Measurements from ENCODE around the gene LILRA2. TPM values are rescaled to one million over a fixed set of nuclear protein-coding genes. Genes with fewer than 3 reads are reported as not detected.

LILRA2 gene
- total and polyA plus RNA-seq, 2 of the 8 experiments (the other 6 are each of a cell fraction or from before 2014, with no cell fraction given) = not detected

DNA sequence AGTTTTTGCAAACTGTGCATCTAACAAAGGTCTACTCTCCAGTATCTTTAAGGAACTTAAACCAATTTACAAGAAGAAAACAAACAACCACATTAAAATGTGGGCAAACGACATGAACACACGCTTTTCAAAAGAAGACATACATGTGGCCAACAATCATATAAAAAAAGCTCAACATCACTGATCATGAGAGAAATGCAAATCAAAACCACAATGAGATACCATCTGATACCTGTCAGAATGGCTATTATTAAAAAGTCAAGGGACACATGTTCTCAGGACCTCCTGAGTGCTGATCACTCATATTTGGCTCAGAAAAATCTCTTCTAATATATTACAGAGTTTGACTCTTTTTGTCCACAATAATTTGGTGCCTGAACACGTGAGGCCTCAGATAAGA, 42.5 kb downstream of the LILRA2 start:
- H2AFZ ChIP-seq (ENCODE audit: low read length) = no peak overlapping the region
- TF ChIP-seq SRF (IDR thresholded peaks at IDR 0.05; ENCODE audit: low read depth, low read length) = no peak
- no peak for TF ChIP-seq TAF7 (optimal IDR thresholded peaks at IDR 0.05; ENCODE audit: borderline replicate concordance, low read depth, low read length)
- TF ChIP-seq ZNF274 (IDR thresholded peaks at IDR 0.05; ENCODE audit: borderline replicate concordance, extremely low read depth, low read length) = no peak
- TF ChIP-seq JUND (IDR thresholded peaks at IDR 0.05; ENCODE audit: low read length) = no peak
- TF ChIP-seq SAP30 (IDR thresholded peaks at IDR 0.05; ENCODE audit: insufficient read depth, insufficient replicate concordance, low read length) = no peak
- no peak for TF ChIP-seq HDAC6 (IDR thresholded peaks at IDR 0.05; ENCODE audit: low read depth, low read length)
- TF ChIP-seq BACH1 (IDR thresholded peaks at IDR 0.05; ENCODE audit: low read length) = no peak
- TF ChIP-seq KDM1A (IDR thresholded peaks at IDR 0.05; ENCODE audit: borderline replicate concordance, low read length) = no peak
- TF ChIP-seq RAD21 (IDR thresholded peaks at IDR 0.05 in 1 of 2, conservative IDR thresholded peaks at IDR 0.05 in 1 of 2; ENCODE audit: low read depth in 2 of 2, low read length in 2 of 2) = no peak
- TF ChIP-seq, protein P1, sequence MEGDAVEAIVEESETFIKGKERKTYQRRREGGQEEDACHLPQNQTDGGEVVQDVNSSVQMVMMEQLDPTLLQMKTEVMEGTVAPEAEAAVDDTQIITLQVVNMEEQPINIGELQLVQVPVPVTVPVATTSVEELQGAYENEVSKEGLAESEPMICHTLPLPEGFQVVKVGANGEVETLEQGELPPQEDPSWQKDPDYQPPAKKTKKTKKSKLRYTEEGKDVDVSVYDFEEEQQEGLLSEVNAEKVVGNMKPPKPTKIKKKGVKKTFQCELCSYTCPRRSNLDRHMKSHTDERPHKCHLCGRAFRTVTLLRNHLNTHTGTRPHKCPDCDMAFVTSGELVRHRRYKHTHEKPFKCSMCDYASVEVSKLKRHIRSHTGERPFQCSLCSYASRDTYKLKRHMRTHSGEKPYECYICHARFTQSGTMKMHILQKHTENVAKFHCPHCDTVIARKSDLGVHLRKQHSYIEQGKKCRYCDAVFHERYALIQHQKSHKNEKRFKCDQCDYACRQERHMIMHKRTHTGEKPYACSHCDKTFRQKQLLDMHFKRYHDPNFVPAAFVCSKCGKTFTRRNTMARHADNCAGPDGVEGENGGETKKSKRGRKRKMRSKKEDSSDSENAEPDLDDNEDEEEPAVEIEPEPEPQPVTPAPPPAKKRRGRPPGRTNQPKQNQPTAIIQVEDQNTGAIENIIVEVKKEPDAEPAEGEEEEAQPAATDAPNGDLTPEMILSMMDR (IDR thresholded peaks at IDR 0.05; ENCODE audit: control extremely low read depth in 1 of 3, insufficient read depth in 1 of 3, low read depth in 1 of 3, low read length in 3 of 3) = no peak
- no peak for TF ChIP-seq EGR1 (IDR thresholded peaks at IDR 0.05; ENCODE audit: borderline replicate concordance, low read depth, low read length)
- TF ChIP-seq GTF2F1 (IDR thresholded peaks at IDR 0.05; ENCODE audit: borderline replicate concordance, low read depth, low read length) = no peak
- no peak overlapping the region for H2BK12ac ChIP-seq (ENCODE audit: low read depth, low read length)
- no peaks in the 10 kb centered on the region for H3K27me3 ChIP-seq (replicated peaks in 1 of 4; ENCODE audit: control insufficient read depth in 3 of 4, extremely low read depth in 1 of 4, insufficient read depth in 3 of 4, low read length in 3 of 4)
- no peak overlapping the region for H4K8ac ChIP-seq (ENCODE audit: extremely low read depth, insufficient read depth, low read length)
- no peak overlapping the region for H3K18ac ChIP-seq (ENCODE audit: extremely low read depth, low read length)
- no peak overlapping the region for H2BK5ac ChIP-seq (ENCODE audit: low read depth, low read length)
- ChIA-PET POLR2A (ENCODE audit: partially characterized antibody) (no interaction called here), CTCF (ENCODE audit: partially characterized antibody) (interaction anchor here (0.6 to 0.7 kb wide), 3 partner anchors 11 to 1024 kb away, joined by 3 read pairs; no protein-coding TSS in a partner anchor)
- no peak overlapping the region for H3K23ac ChIP-seq (ENCODE audit: insufficient read length)
- H2BK20ac ChIP-seq (ENCODE audit: low read length) = no peak overlapping the region
- no peak overlapping the region for H3K4me3 ChIP-seq (ENCODE audit: extremely low read depth in 1 of 4, insufficient read depth in 2 of 4, low read depth in 3 of 4, low read length in 4 of 4)
- no peaks in the 10 kb centered on the region for H3K79me1 ChIP-seq (ENCODE audit: low read depth, low read length)
- no peak overlapping the region for H3K4ac ChIP-seq (replicated peaks; ENCODE audit: insufficient read length, low read depth, low read length)
- no peak overlapping the region for H2BK120ac ChIP-seq (replicated peaks; ENCODE audit: low read depth, low read length)
- DNase-seq (ENCODE audit: low read depth in 1 of 2, low spot score in 2 of 2) (no peak), FAIRE-seq (no peak)
- no peaks in the 10 kb centered on the region for H3K23me2 ChIP-seq (ENCODE audit: low read depth, low read length)
- no peak overlapping the region for H3K56ac ChIP-seq (replicated peaks; ENCODE audit: insufficient read length, low read depth, low read length)
- no peak overlapping the region for H4K5ac ChIP-seq (ENCODE audit: insufficient read length, low read depth, low read length)
- H4K91ac ChIP-seq (replicated peaks; ENCODE audit: insufficient read length, low read length) = no peak overlapping the region
- H3K9me3 ChIP-seq (ENCODE audit: insufficient read depth in 2 of 2, low read depth in 1 of 2, low read length in 1 of 2) = peaks cover 28 to 50% of the 10 kb centered on the region in 2 experiments
- H3K27ac ChIP-seq (ENCODE audit: low read depth, low read length) = no peak overlapping the region
- no peaks in the 10 kb centered on the region for H4K20me1 ChIP-seq (replicated peaks in 1 of 2; ENCODE audit: control insufficient read depth in 1 of 2, insufficient read depth in 2 of 2, low read length in 2 of 2)
- no peak overlapping the region for H3K4me2 ChIP-seq (ENCODE audit: insufficient read depth in 1 of 2, low read depth in 2 of 2, low read length in 2 of 2)
- no peak overlapping the region for H2AK5ac ChIP-seq (ENCODE audit: low read depth, low read length)
- no peaks in the 10 kb centered on the region for H3K36me3 ChIP-seq (ENCODE audit: control insufficient read depth in 2 of 4, insufficient read depth in 4 of 4, low read length in 3 of 4)
- H3K79me2 ChIP-seq (ENCODE audit: control insufficient read depth in 1 of 2, insufficient read depth in 2 of 2, low read length in 2 of 2) = no peaks in the 10 kb centered on the region
- WGBS, 2 experiments (ENCODE audit: extremely low coverage in 1 of 2, insufficient coverage in 1 of 2, insufficient read length in 1 of 2, insufficient replicate concordance in 2 of 2, low coverage in 1 of 2, low lambda C conversion rate in 2 of 2, missing lambda C conversion rate in 1 of 2) = 57% methylated on average over 3 of the region's 3 CpGs; no CpG with 5 or more reads in 1 of the 2 experiments
- no peak overlapping the region for H3K14ac ChIP-seq (ENCODE audit: insufficient read length)
- no peak overlapping the region for H3K9ac ChIP-seq (replicated peaks in 1 of 4; ENCODE audit: extremely low read depth in 1 of 4, low read depth in 3 of 4, low read length in 3 of 4)
- H2BK15ac ChIP-seq (ENCODE audit: low read length) = no peak overlapping the region
- H3K4me1 ChIP-seq (replicated peaks in 1 of 4; ENCODE audit: control insufficient read depth in 3 of 4, insufficient read depth in 4 of 4, low read length in 3 of 4) = no peaks in the 10 kb centered on the region

Data from H1 (cell line).